HG03095 (cell line): Measurements from ENCODE around the gene ZEB2.

ENCODE experiments used
- ATAC-seq: cut with Tn5 transposase; IDR thresholded peaks from one replicate; pipeline ENCODE4 v1.9.1; 2021; ENCODE audit warnings: moderate library complexity; ENCODE audit not compliant: unreplicated experiment

The ZEB2 gene

GRCh38 chr2:144519934-144520731 lies at the start of gene ZEB2:
Gene ZEB2 (minus strand): TSS chr2:144520119. CDS start chr2:144517350, 2,769 bp downstream.
- no peak for ATAC-seq

- ATAC-seq: no peak
These were observed 47.8 kb upstream of the ZEB2 start for GRCh38 chr2:144567745-144568144.

GRCh38 chr2:144566448-144566847 lies 46.5 kb upstream of the ZEB2 start:
- ATAC-seq: no peak

- ATAC-seq: no peak
These were observed 40.3 kb upstream of the ZEB2 start for GRCh38 chr2:144560251-144560650.

- ATAC-seq: no peak
These were observed 39.8 kb upstream of the ZEB2 start for GRCh38 chr2:144559681-144560080.

- no peak for ATAC-seq
These were observed 39.3 kb upstream of the ZEB2 start for GRCh38 chr2:144559242-144559641.

GRCh38 chr2:144554492-144555210 lies 34.7 kb upstream of the ZEB2 start:
- no peak for ATAC-seq

GRCh38 chr2:144553379-144553778 lies 33.5 kb upstream of the ZEB2 start:
- ATAC-seq: no peak

GRCh38 chr2:144552821-144553220 lies 32.9 kb upstream of the ZEB2 start:
- ATAC-seq: no peak

- no peak for ATAC-seq
These were observed 31.0 kb upstream of the ZEB2 start for GRCh38 chr2:144550911-144551310.

- ATAC-seq: no peak
These were observed 30.2 kb upstream of the ZEB2 start for GRCh38 chr2:144550084-144550483.

- peak; percentile 60 for ATAC-seq
These were observed 28.7 kb upstream of the ZEB2 start for GRCh38 chr2:144548532-144549191.

- no peak for ATAC-seq
These were observed 28.2 kb upstream of the ZEB2 start for GRCh38 chr2:144548088-144548487.

- no peak for ATAC-seq
These were observed 27.6 kb upstream of the ZEB2 start for GRCh38 chr2:144547494-144547893.

GRCh38 chr2:144546933-144547332 lies 27.0 kb upstream of the ZEB2 start:
- ATAC-seq: no peak

- no peak for ATAC-seq
These were observed 25.9 kb upstream of the ZEB2 start for GRCh38 chr2:144545787-144546186.

GRCh38 chr2:144544053-144544452 lies 24.1 kb upstream of the ZEB2 start:
- ATAC-seq: no peak

- no peak for ATAC-seq
These were observed 21.5 kb upstream of the ZEB2 start for GRCh38 chr2:144541396-144541795.

GRCh38 chr2:144539289-144539782 lies 19.4 kb upstream of the ZEB2 start:
- no peak for ATAC-seq

- no peak for ATAC-seq
These were observed 15.4 kb upstream of the ZEB2 start for GRCh38 chr2:144535300-144535699.

- ATAC-seq: no peak
These were observed 13.3 kb upstream of the ZEB2 start for GRCh38 chr2:144533221-144533620.

- ATAC-seq: no peak
These were observed 10.7 kb upstream of the ZEB2 start for GRCh38 chr2:144530596-144530995.
